HepG2 (cell line): ENCODE measurements around the gene COA3. TPM values are rescaled to one million over a fixed set of nuclear protein-coding genes. Genes with fewer than 3 reads are reported as not detected.
A peak's percentile ranks its signal among the peaks of the same experiment; 100 is the strongest.

Experiments used
- ARNT ChIP-seq: fragments of 450-650 bp; IDR thresholded peaks from 2 replicates; pipeline ENCODE4 v1.6.1; 2017
- ARNTL ChIP-seq: sonication (generic); formaldehyde crosslinking; IDR thresholded peaks from 2 replicates; pipeline ENCODE4 v1.4.0; 2020; ENCODE audit warnings: mild to moderate bottlenecking, missing genetic modification reagents
- JUND ChIP-seq: sonication (generic); formaldehyde crosslinking; IDR thresholded peaks from 2 replicates; pipeline ENCODE4 v1.8.0; 2022; ENCODE audit warnings: mild to moderate bottlenecking, missing genetic modification reagents
- KMT2B ChIP-seq: IDR thresholded peaks from 2 replicates; pipeline ENCODE4 v1.6.1; 2016; ENCODE audit warnings: missing genetic modification reagents, missing compliant biosample characterization
- MAFG ChIP-seq: sonication (generic); formaldehyde crosslinking; IDR thresholded peaks from 2 replicates; pipeline ENCODE4 v1.5.1; 2020; ENCODE audit warnings: mild to moderate bottlenecking, missing genetic modification reagents
- MYNN ChIP-seq: sonication (generic); formaldehyde crosslinking; IDR thresholded peaks from 2 replicates; pipeline ENCODE4 v1.4.0; 2020; ENCODE audit warnings: mild to moderate bottlenecking, low read depth, missing genetic modification reagents
- NFKB2 ChIP-seq: sonication (generic); formaldehyde crosslinking; IDR thresholded peaks from 2 replicates; pipeline ENCODE4 v1.4.0; 2020; ENCODE audit warnings: missing genetic modification reagents, borderline replicate concordance
- SRSF4 ChIP-seq: fragments of 200-400 bp; formaldehyde crosslinking; IDR thresholded peaks from one replicate; pipeline ENCODE4 v1.6.1; 2018; ENCODE audit warnings: mild to moderate bottlenecking, low read depth, low read length, moderate library complexity; ENCODE audit not compliant: poor library complexity, severe bottlenecking
- TBX2 ChIP-seq: sonication (generic); formaldehyde crosslinking; IDR thresholded peaks from 2 replicates; pipeline ENCODE4 v1.5.0; 2020; ENCODE audit warnings: missing genetic modification reagents, mild to moderate bottlenecking, borderline replicate concordance
- YY1 ChIP-seq: IDR thresholded peaks from 2 replicates; pipeline ENCODE4 v1.6.1; 2011; ENCODE audit warnings: low read length, low read depth, moderate library complexity, mild to moderate bottlenecking; ENCODE audit not compliant: insufficient read depth, insufficient replicate concordance
- ZEB1 ChIP-seq: IDR thresholded peaks from 2 replicates; pipeline ENCODE4 v1.6.1; 2012; ENCODE audit warnings: mild to moderate bottlenecking, low read depth, inconsistent platforms; ENCODE audit not compliant: insufficient replicate concordance
- ZNF230 ChIP-seq: sonication (generic); formaldehyde crosslinking; IDR thresholded peaks from 2 replicates; pipeline ENCODE4 v1.4.0; 2020; ENCODE audit warnings: mild to moderate bottlenecking, missing genetic modification reagents
- ZNF235 ChIP-seq: sonication (generic); formaldehyde crosslinking; IDR thresholded peaks from 2 replicates; pipeline ENCODE4 v1.8.1; 2023; ENCODE audit warnings: mild to moderate bottlenecking, missing genetic modification reagents, borderline replicate concordance
- ZNF354B ChIP-seq: sonication (generic); formaldehyde crosslinking; IDR thresholded peaks from 2 replicates; pipeline ENCODE4 v1.8.0; 2022; ENCODE audit warnings: mild to moderate bottlenecking, missing genetic modification reagents
- ZNF7 ChIP-seq: IDR thresholded peaks from 2 replicates; pipeline ENCODE4 v1.6.1; 2016; ENCODE audit warnings: missing biosample characterization, missing genetic modification reagents
- polyA plus RNA-seq, 8 experiments: library from polyadenylated mRNA; depleted of rRNA in 3 of 8; stranded (reverse) in 7 of 8; unstranded in 1 of 8; fragments of >200 nt; fragmentation: Illumina TruSeq in 4 of 8; extraction: Trizol in 4 of 8; gene quantifications; 2 replicates each; pipeline versions ENCODE4 v1.2.1 to v1.2.3, GENCODE V29; 2011 to 2016; ENCODE audit warnings: low read depth in 4 of 8, missing spikeins in 1 of 8, mixed read lengths in 1 of 8; ENCODE audit not compliant: insufficient read depth in 1 of 8
- total RNA-seq, 5 experiments: library from RNA; depleted of rRNA; stranded (reverse); fragments of >200 nt; fragmentation: Illumina TruSeq; extraction: Trizol; gene quantifications; 2 replicates each; pipeline ENCODE4 v1.2.3, GENCODE V29; 2016; ENCODE audit warnings: low read depth in 1 of 5
- TF ChIP-seq, protein P1 (sequence below): sonication (generic); formaldehyde crosslinking; IDR thresholded peaks from 2 replicates; pipeline ENCODE4 v1.9.0; 2021; ENCODE audit warnings: missing genetic modification reagents, mild to moderate bottlenecking, borderline replicate concordance
- TF ChIP-seq, protein P2 (sequence below): sonication (generic); formaldehyde crosslinking; IDR thresholded peaks from 2 replicates; pipeline ENCODE4 v1.5.0; 2020; ENCODE audit warnings: mild to moderate bottlenecking, low read depth, missing genetic modification reagents, borderline replicate concordance
- TF ChIP-seq, protein P3 (sequence below): sonication (generic); formaldehyde crosslinking; IDR thresholded peaks from 2 replicates; pipeline ENCODE4 v1.4.0; 2020; ENCODE audit warnings: missing genetic modification reagents, low read depth, mild to moderate bottlenecking, borderline replicate concordance
- TF ChIP-seq, protein P4 (sequence below): IDR thresholded peaks from 2 replicates; pipeline ENCODE4 v1.6.1; 2012; ENCODE audit warnings: low read length, improper control_type of control experiment
- TF ChIP-seq, protein P5 (sequence below): IDR thresholded peaks from 2 replicates; pipeline ENCODE4 v1.6.1; 2016; ENCODE audit warnings: missing compliant biosample characterization, missing genetic modification reagents, borderline replicate concordance

Gene COA3
- total and polyA plus RNA-seq, 2 of the 13 experiments (the other 11 are each of a cell fraction or from before 2014, with no cell fraction given): 133 to 202 TPM

DNA sequence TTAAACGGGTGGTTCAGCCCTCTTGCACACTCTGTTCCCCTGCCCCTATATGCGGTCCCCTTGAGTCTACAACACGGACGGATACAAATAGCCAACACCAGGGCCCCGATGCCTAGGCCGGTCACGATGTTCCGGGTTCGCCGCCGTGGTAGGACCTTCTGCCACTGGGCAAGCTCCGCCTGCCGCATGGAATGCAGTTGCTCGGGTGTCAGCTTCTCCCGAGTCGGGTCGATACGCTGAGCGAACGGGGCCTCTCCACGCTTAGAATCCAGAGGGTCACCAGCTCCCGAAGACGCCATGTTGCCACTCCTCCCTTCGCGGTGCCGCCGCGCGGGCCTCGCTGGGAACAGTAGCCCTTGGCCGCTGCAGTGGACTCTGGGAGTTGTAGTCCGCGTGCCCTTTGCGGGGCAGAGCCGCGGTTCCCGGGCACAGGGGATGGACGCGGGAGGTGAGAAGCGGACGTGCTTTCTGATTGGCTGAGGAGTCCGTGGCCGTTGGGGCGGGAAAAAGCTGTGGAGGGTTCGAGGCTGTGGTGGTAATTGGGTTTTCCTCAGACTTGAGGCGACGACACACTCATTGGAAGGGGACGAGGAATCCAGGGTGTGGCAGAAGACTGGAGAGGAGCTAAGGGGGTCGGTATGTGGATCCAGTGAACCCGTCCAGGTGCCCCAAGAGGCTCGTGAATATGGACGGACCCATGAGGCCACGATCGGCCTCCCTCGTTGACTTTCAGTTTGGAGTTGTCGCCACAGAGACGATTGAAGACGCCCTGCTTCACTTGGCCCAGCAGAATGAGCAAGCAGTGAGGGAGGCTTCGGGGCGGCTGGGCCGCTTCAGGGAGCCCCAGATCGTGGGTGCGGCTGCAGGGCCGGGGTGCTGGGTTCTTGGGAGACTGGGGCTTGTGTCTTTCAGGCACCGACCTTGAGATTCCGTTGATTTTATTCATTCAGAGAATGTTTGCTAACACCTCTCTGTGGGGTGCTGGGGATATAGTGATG, at the start of gene COA3, which contains the start of gene CNTD1 (continued):
- peak; percentile 97 for TF ChIP-seq YY1
- peak; percentile 97; the same call in 1 of the 2 replicates for TF ChIP-seq ZNF235 (CRISPR knock-in tag)
- peak; percentile 88 for TF ChIP-seq KMT2B (CRISPR knock-in tag)
- no peak for TF ChIP-seq ARNT
- TF ChIP-seq, protein P1, sequence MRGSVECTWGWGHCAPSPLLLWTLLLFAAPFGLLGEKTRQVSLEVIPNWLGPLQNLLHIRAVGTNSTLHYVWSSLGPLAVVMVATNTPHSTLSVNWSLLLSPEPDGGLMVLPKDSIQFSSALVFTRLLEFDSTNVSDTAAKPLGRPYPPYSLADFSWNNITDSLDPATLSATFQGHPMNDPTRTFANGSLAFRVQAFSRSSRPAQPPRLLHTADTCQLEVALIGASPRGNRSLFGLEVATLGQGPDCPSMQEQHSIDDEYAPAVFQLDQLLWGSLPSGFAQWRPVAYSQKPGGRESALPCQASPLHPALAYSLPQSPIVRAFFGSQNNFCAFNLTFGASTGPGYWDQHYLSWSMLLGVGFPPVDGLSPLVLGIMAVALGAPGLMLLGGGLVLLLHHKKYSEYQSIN: no peak
- no peak for TF ChIP-seq ZNF7 (CRISPR knock-in tag)
- TF ChIP-seq, protein P2, sequence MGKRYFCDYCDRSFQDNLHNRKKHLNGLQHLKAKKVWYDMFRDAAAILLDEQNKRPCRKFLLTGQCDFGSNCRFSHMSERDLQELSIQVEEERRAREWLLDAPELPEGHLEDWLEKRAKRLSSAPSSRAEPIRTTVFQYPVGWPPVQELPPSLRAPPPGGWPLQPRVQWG (CRISPR knock-in tag): no peak
- TF ChIP-seq MYNN (CRISPR knock-in tag): no peak
- TF ChIP-seq ZEB1: peak; percentile 14
- TF ChIP-seq, protein P3, sequence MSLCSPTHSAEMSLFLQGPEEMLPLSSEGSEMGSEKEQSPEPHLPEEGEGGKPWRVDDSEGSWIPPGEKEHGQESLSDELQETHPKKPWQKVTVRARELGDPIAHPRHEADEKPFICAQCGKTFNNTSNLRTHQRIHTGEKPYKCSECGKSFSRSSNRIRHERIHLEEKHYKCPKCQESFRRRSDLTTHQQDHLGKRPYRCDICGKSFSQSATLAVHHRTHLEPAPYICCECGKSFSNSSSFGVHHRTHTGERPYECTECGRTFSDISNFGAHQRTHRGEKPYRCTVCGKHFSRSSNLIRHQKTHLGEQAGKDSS (CRISPR knock-in tag): no peak; the same call in 1 of the 2 replicates
- TF ChIP-seq JUND (CRISPR knock-in tag): peak; percentile 61; the same call in 1 of the 2 replicates
- TF ChIP-seq, protein P4, sequence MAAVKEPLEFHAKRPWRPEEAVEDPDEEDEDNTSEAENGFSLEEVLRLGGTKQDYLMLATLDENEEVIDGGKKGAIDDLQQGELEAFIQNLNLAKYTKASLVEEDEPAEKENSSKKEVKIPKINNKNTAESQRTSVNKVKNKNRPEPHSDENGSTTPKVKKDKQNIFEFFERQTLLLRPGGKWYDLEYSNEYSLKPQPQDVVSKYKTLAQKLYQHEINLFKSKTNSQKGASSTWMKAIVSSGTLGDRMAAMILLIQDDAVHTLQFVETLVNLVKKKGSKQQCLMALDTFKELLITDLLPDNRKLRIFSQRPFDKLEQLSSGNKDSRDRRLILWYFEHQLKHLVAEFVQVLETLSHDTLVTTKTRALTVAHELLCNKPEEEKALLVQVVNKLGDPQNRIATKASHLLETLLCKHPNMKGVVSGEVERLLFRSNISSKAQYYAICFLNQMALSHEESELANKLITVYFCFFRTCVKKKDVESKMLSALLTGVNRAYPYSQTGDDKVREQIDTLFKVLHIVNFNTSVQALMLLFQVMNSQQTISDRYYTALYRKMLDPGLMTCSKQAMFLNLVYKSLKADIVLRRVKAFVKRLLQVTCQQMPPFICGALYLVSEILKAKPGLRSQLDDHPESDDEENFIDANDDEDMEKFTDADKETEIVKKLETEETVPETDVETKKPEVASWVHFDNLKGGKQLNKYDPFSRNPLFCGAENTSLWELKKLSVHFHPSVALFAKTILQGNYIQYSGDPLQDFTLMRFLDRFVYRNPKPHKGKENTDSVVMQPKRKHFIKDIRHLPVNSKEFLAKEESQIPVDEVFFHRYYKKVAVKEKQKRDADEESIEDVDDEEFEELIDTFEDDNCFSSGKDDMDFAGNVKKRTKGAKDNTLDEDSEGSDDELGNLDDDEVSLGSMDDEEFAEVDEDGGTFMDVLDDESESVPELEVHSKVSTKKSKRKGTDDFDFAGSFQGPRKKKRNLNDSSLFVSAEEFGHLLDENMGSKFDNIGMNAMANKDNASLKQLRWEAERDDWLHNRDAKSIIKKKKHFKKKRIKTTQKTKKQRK: no peak
- TF ChIP-seq, protein P5, sequence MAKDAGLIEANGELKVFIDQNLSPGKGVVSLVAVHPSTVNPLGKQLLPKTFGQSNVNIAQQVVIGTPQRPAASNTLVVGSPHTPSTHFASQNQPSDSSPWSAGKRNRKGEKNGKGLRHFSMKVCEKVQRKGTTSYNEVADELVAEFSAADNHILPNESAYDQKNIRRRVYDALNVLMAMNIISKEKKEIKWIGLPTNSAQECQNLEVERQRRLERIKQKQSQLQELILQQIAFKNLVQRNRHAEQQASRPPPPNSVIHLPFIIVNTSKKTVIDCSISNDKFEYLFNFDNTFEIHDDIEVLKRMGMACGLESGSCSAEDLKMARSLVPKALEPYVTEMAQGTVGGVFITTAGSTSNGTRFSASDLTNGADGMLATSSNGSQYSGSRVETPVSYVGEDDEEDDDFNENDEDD: peak; percentile 99
- TF ChIP-seq TBX2 (CRISPR knock-in tag): peak; percentile 94
- peak; percentile 26 for TF ChIP-seq ZNF230
- no peak for TF ChIP-seq SRSF4
- peak; percentile 35; the same call in 1 of the 2 replicates for TF ChIP-seq ARNTL
- TF ChIP-seq NFKB2 (CRISPR knock-in tag): peak; percentile 98
- peak; percentile 92; the same call in 1 of the 2 replicates for TF ChIP-seq ZNF354B (CRISPR knock-in tag)
- TF ChIP-seq MAFG (CRISPR knock-in tag): no peak
